ENCODE results near the gene PEPD.

Gene PEPD

GRCh38 chr19:33398361-33399060 is 123.1 kb downstream of the PEPD start:
- no peak overlapping the region for H3K27ac ChIP-seq
- TF ChIP-seq ZFX (IDR thresholded peaks at IDR 0.05; ENCODE audit: borderline replicate concordance): no peak
- TF ChIP-seq CTCF (IDR thresholded peaks at IDR 0.05): no peak

GRCh38 chr19:33397536-33398360 is 123.8 kb downstream of the PEPD start:
- no peak overlapping the region for H3K27ac ChIP-seq
- TF ChIP-seq CTCF (IDR thresholded peaks at IDR 0.05): no peak
- no peak for TF ChIP-seq ZFX (IDR thresholded peaks at IDR 0.05; ENCODE audit: borderline replicate concordance)

GRCh38 chr19:33396701-33397535 is 124.7 kb downstream of the PEPD start:
- no peak overlapping the region for H3K27ac ChIP-seq
- TF ChIP-seq ZFX (IDR thresholded peaks at IDR 0.05; ENCODE audit: borderline replicate concordance): no peak
- TF ChIP-seq CTCF (IDR thresholded peaks at IDR 0.05): no peak

GRCh38 chr19:33395561-33396550 is 125.7 kb downstream of the PEPD start:
- TF ChIP-seq ZFX (IDR thresholded peaks at IDR 0.05; ENCODE audit: borderline replicate concordance) (no peak), CTCF (IDR thresholded peaks at IDR 0.05) (no peak)
- H3K27ac ChIP-seq: no peak overlapping the region

- no peak overlapping the region for H3K27ac ChIP-seq
- TF ChIP-seq ZFX (IDR thresholded peaks at IDR 0.05; ENCODE audit: borderline replicate concordance) (no peak), CTCF (IDR thresholded peaks at IDR 0.05) (no peak)
Observed at GRCh38 chr19:33394723-33395560, 126.6 kb downstream of the PEPD start.
